GM19239 (cell line): ENCODE measurements around the gene LRP5.

Experiments
- DNase-seq: peaks from one replicate; pipeline ENCODE4 v3.0.0; 2011; ENCODE audit warnings: low spot score; ENCODE audit not compliant: insufficient read length
- FAIRE-seq: peaks from 2 replicates; lab custom pipeline; 2011; peaks lifted over from hg19 to GRCh38; lab: Jason Lieb, UNC

Gene LRP5

DNA sequence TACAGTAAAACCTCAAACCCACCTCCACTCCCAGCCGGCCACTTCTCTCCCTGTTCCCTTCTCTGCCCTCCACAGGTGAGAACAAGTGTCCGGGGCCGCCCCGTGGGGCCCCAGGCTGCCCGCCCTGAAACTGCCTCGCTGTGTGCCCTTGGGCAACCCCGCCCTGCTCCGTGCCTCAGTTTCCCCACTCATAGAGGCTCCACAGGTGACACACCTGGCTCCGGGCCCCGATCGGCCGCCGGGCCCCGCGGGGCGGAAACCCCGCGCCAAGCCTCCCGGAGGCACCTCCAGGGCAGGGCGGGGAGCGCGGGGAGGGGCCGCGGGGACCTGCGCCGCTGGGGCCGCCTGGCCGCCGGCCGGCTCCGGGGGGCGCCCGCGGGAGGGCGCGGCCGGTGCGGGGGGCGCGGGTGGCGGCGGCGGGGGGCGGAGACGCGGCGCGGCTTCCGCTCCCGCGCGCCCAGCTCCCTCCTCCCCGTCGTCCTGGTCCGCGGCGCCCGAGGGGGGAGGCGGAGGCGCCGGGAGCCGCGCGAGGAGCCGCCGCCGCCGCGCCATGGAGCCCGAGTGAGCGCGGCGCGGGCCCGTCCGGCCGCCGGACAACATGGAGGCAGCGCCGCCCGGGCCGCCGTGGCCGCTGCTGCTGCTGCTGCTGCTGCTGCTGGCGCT, at the start of gene LRP5:
Gene LRP5, plus strand, starts transcription at position 475 of the 663 bp plus-strand sequence. Its CDS starts 124 bp downstream, at position 599.
- FAIRE-seq (no peak), DNase-seq (peak; percentile 72)

DNA sequence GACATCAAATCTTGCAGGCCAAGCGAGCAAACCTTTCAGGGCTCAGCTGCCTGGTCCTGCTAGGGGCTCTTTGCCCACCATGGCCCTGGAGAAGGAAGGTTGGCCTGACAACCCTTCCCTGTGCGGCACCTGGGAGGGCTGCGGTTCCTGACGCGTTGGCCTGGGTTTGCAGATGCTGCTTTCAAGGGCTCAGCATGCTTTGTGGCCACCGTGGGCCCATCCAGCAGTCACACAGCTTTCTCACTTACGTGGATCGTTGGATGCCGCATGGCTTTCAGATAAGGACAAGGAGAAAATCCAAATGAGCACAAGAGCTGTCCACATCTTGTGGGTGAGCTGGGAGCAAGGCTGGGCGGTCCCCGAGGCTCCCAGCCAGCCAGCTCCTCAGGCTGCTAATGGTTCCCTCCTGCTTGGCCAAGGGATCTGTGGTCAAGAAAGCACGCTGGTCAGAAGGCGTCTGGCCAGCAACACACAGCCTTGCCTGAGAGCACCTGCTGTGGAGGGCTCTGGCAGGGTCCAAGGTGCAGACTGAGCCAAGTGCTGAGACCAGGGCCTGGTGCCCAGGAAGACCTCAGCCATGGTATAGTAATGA, 48.9 kb upstream of the LRP5 start:
- FAIRE-seq: no peak
- DNase-seq: no peak

DNA sequence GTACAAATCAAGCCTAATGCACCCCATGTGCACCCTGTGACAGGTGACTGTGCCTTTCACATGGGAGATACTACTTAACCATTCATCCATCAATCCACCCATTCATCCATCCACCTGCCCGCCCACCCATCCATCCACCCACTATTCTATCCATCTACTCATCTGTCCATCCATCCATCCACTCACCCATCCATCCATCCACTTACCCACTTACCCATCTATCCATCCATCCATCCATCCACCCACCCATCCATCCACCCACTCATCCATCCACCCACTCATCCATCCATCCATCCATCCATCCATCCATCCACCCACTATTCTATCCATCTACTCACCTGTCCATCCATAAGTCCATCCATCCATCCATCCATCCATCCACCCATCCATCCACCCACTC, 48.1 kb upstream of the LRP5 start:
- DNase-seq: no peak
- no peak for FAIRE-seq

DNA sequence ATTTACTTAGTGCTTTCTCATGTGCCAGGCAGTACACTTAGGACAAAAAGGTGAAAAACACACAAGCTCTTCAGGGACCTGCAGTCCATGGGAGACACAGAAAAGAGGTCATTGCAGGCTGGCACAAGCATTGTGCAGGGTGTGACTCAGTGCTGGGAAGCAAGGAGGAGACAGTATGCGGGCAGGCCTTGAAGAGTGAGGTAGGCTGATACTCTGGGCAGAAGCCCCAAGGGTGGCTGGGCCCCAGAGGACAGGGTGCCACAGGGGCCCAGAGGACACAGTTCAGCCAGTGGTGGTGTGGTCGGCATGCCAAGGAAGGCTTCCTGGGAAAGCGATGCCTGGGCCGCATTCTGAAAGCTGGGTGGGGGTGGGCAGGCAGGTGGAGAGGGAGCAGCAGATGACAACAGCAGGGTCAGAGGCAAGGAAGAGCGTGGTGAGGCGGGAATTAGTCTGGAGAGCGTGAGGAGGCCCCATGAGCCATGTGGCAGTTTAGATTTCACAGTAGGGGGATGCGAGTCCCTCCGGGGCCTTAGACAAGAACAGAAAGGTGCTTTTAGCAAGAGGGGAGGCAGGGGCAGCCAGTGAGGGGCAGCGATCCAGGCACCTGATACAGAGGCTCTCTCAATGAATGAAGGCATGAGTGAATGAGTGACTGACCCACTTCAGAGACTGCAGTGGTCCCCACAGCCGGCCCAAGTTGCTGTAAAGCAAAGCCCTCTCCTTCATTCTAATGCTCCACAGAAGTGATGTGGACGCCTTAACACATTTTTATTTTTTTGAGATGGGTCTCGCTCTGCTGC, 47.5 kb upstream of the LRP5 start:
- no peak for FAIRE-seq

DNA sequence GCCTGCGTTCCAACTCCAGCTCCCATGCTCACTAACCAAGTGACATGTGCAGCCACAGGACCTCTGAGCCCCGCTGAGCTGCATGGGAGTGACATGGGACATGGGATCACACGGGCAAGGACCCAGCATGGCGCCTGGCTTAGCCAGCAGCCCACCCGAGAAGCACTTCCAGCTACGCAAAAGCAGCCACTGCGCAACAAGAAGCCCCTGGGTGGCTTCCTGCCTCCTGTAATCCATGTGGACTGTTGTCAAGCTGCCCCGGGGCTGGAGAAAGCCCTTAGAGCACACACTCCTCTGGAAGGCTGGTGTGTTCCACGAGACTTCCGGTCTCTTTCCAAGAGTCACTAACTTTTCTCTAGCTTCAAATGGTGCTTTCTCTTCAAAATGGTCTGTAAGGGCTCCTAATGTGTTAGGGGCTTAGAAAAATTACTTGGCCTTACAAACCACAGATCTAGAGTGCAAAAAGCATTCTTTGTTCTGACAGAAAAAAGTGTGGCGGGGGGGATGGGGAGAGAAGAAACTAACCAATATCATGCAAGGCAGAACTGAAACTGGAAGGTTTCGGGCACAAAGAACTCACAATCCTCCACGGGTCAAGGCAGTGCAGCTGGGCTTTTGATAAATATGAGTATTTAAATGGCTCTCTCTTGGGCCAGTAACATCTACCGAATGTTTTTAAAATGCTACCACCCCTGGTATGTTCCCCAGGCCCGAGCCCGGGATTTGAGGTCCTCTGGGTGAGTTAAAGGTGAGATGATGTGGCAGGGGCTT, 46.1 kb upstream of the LRP5 start:
- peak; percentile 80 for DNase-seq
- peak; percentile 97 for FAIRE-seq

More for the DNA sequence above, 47.5 kb upstream of the LRP5 start:
- DNase-seq: no peak

- FAIRE-seq: no peak
- DNase-seq: no peak
These were observed 45.2 kb upstream of the LRP5 start for GRCh38 chr11:68266936-68267880.

GRCh38 chr11:68267881-68268240, 44.5 kb upstream of the LRP5 start:
- no peak for FAIRE-seq
- DNase-seq: no peak

GRCh38 chr11:68269414-68270081, 42.8 kb upstream of the LRP5 start:
- no peak for DNase-seq
- FAIRE-seq: no peak

GRCh38 chr11:68270196-68271022, 42.0 kb upstream of the LRP5 start:
- no peak for FAIRE-seq
- DNase-seq: no peak

- DNase-seq: peak; percentile 57
- no peak for FAIRE-seq
These were observed 41.2 kb upstream of the LRP5 start for GRCh38 chr11:68271023-68271780.

DNA sequence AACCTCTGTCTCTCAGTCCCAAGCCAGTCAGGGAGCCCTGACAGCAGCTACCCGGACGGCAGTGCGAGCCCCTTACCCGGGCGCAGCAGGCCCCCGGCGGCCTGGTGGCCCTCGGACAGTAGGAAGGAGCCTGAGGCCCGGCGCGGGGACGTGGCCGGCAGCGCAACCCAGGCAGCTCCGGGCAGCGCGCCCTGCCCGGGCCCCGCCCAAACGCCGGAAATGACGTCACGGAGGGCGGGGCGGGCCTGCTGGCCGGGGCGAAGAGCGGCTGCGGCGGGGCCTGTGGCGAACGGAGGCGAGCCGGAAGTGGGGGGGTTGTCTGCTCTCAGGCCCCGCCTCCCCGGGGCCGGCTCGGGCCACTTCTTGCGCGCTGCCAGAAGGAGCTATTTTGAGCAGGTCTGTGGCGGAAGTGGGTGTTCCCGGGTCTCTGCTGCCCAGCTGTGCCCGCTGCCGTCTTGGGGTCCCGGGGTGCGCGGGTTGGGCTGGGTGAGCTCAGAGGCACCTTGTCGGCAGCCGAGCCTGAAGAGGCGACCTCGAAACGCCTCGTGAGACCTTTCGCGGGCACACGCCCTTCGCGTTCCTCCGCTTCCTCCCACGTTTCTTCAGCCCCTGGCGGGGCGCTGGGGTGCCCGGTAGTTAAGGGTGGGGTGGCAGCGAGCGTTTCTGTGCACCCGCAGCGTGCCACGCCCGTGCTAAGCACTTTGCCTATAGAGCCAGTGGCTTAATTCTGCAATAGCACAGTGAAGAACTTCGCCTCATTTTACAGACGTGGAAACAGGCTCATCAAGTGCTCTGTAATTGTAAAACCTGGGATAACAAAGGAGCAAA, 40.4 kb upstream of the LRP5 start, which contains the start of gene C11orf24:
Gene C11orf24, minus strand, starts transcription at position 193 of the 828 bp plus-strand sequence. CDS start 8,206 bp downstream, outside the sequence.
- DNase-seq (peak; percentile 75), FAIRE-seq (no peak)

DNA sequence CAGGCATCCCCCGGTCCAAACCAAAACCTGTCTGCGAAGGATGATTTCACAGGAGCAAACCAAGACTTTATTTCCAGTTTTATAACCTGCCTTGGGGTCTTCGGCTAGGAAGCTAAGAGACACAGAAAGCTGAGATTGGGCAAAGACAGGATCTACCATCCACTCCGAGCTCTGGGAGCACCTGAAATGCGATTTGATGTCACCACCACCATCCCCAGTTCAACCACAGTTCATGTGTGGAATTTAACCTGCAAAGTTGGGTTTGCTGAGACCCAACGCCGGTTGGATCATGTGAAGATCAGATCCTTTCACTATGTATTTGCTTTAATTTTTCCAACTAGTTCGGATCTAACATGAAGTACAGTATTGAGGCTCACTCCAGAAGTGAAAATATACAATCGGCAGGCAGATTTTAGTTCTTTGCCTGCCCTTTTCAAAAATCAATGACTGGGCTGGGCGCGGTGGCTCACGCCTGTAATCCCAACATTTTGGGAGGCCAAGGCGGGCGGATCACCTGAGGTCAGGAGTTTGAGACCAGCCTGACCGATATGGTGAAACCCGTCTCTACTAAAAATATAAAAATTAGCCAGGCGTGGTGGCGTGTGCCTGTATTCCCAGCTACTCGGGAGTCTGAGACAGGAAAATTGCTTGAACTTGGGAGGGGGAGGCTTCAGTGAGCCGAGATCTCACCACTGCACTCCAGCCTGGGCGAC, 39.2 kb upstream of the LRP5 start:
- DNase-seq (no peak), FAIRE-seq (peak; percentile 56)

- DNase-seq (no peak), FAIRE-seq (no peak)
These were observed 38.1 kb upstream of the LRP5 start for GRCh38 chr11:68274306-68274705.

DNA sequence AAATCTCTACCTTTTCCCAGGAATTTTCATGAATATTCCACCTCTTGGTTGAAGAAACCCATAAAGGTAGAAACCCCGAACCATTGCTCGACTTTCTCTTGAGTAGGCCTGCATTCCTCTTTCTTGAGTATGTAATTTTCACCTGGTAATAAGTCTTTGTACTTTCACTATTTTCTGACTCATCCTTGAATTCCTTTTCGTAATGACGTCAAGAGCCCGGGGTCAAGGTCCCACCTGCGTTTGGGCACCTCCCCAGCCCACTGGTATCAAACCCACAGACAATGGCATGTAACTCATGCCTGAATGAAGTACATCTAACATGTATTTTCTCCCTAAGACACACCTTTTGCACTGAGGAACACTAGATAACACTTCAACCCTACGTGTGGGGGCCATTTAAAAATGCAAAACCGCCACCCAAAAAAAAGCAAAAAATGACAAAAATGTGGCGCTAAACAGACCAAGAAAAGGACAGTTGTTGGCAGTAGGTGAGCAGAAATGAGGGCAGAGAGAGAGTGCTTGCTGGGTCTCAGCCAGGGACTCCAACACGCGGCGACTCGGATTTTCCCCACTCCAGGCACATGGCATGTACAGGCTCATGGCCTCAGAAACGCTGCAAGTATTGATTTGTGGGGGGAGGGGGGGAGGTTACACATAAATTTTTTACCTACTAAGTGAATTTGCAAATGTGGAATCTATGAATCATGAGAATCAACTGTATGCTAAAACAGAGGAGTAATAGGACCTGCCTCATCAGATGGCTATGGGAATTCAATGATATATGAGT, 36.5 kb upstream of the LRP5 start:
- no peak for FAIRE-seq
- no peak for DNase-seq

DNA sequence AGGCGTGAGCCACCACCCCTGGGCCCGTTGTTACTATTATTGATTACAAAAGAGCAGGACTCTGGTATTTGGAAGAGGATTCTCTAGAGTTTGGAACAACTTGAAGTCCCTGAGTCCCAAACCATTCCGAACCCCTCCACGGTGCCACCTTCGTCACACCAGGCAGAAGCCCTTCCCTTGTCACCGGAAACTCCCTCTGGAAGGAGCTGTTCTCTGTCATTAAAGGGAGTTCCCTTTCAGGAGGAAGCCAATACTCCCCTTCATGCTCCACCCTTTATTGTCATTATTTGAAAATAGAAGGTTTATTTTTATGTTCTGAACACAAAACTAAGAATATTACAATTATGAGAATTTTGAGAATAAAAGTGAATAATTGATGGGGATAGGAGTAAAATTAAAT, 35.5 kb upstream of the LRP5 start:
- no peak for FAIRE-seq
- DNase-seq: no peak
